ENCODE measurements around the gene NUP62.

Gene NUP62

DNA sequence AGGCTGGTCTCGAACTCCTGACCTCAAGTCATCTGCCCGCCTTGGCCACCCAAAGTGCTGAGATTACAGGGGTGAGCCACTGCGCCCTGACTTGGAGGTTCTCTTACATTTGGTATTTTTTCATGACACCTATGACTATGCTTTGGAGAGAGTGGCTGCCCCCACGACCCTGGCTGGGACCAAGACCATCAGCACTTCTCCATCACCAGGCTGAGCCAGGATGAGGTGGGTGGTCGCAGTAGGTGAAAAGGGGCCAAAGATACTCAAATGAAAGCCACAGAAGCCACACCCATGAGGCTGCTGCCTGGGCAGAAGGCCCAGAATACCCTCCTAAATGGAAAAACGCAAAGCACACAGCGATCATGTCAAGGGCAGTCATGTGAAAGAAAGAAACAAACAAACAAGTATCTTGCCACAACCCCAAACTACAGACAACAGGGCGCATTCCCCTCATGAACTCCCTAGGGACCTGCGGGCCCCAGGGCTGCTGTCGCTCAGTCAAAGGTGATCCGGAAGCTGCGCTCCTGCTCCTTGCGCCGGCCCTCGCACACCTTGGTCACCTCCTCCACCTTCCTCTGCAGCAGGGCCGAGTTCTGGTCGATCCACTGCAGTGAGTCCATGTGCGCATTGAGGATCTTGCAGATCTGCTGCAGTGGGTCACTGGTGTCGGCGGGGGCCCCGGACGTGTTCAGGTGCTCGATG is 21.4 kb downstream of the NUP62 start:
- H3K9ac ChIP-seq, result no peak overlapping the region
- no peak overlapping the region for H3K4me3 ChIP-seq (IDR thresholded peaks at IDR 0.05; ENCODE audit: insufficient read depth, low read depth, low read length)
- TF ChIP-seq, protein P1, sequence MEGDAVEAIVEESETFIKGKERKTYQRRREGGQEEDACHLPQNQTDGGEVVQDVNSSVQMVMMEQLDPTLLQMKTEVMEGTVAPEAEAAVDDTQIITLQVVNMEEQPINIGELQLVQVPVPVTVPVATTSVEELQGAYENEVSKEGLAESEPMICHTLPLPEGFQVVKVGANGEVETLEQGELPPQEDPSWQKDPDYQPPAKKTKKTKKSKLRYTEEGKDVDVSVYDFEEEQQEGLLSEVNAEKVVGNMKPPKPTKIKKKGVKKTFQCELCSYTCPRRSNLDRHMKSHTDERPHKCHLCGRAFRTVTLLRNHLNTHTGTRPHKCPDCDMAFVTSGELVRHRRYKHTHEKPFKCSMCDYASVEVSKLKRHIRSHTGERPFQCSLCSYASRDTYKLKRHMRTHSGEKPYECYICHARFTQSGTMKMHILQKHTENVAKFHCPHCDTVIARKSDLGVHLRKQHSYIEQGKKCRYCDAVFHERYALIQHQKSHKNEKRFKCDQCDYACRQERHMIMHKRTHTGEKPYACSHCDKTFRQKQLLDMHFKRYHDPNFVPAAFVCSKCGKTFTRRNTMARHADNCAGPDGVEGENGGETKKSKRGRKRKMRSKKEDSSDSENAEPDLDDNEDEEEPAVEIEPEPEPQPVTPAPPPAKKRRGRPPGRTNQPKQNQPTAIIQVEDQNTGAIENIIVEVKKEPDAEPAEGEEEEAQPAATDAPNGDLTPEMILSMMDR (conservative IDR thresholded peaks at IDR 0.05; ENCODE audit: low read depth, low read length), result no peak
- H3K4me2 ChIP-seq, result no peak overlapping the region
- H2AFZ ChIP-seq (ENCODE audit: low read depth), result no peak overlapping the region
- H3K79me2 ChIP-seq (ENCODE audit: insufficient read depth, low read depth), result no peaks in the 10 kb centered on the region; the same call in 1 of the 2 replicates
- peaks cover 1% of the 10 kb centered on the region; the same call in 1 of the 2 replicates for H3K36me3 ChIP-seq (ENCODE audit: insufficient read depth)
- no peaks in the 10 kb centered on the region for H4K20me1 ChIP-seq (ENCODE audit: insufficient read depth)
- no peaks in the 10 kb centered on the region for H3K27me3 ChIP-seq (ENCODE audit: insufficient read depth, low read depth)
- peaks cover 40% of the 10 kb centered on the region for H3K4me1 ChIP-seq (ENCODE audit: low read depth, poor library complexity, severe bottlenecking)
- no peak overlapping the region for H3K27ac ChIP-seq

DNA sequence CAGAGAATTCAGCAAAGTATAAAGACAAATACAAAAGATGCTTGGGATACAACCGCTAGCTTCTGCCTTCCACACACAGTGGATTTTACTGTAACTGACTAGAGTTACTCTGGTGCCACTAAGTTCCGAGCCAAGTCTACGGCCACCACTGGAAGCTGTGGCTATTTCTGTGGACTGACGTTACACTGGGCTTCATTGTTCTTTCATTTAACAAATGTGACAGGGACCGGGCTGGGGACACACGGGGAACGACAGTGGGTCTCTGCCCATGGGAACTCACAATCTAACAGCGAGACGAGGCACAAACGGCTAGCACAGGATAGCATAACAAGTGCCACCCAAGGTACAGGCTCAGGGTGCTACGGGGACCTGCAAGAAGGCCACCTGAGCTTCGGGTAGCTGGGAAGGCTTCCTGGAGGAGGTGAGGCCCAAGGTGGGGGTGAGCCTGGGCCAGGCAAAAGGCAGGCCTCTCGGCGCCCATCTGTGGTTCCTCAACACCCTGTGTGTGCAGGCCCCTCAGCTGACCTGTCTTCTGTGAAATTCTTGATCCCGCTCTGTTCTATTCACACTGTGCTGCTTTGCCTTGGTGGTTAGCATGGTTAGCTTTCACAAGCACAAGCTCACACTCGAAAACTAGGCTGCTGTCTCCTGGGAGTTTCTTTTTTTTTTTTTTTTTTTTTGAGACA is 22.3 kb downstream of the NUP62 start:
- Histone ChIP-seq H3K4me3 (IDR thresholded peaks at IDR 0.05; ENCODE audit: insufficient read depth, low read depth, low read length) (no peak overlapping the region), H3K4me1 (ENCODE audit: low read depth, poor library complexity, severe bottlenecking) (peaks cover 40% of the 10 kb centered on the region), H3K9ac (no peak overlapping the region), H3K4me2 (no peak overlapping the region), H2AFZ (ENCODE audit: low read depth) (no peak overlapping the region), H3K36me3 (ENCODE audit: insufficient read depth) (no peaks in the 10 kb centered on the region; the same call in 1 of the 2 replicates), H4K20me1 (ENCODE audit: insufficient read depth) (no peaks in the 10 kb centered on the region), H3K79me2 (ENCODE audit: insufficient read depth, low read depth) (no peaks in the 10 kb centered on the region; the same call in 1 of the 2 replicates), H3K27me3 (ENCODE audit: insufficient read depth, low read depth) (no peaks in the 10 kb centered on the region), H3K27ac (no peak overlapping the region)
- TF ChIP-seq, protein P1 (conservative IDR thresholded peaks at IDR 0.05; ENCODE audit: low read depth, low read length), result no peak

DNA sequence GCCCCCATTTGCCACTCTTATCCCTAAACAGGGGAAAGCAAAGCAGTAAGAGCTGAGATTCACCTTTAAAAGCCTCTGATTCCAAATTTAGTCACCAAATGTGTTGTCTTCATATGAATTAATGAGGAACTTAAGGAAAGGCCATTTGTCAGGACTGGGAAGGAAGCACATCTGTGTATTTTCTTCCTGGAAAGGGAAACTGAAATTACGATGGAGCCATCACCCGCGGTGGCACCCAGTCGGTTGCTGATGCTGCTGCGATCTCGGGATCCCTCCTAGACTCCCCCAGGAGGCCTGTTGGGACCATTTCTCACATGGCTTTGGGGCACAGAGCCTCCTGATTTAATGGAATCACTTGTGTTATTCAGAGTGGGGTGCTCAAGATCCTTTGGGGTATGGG is 25.2 kb downstream of the NUP62 start:
- H4K20me1 ChIP-seq (ENCODE audit: insufficient read depth), result no peaks in the 10 kb centered on the region
- H3K27ac ChIP-seq, result no peak overlapping the region
- H3K9ac ChIP-seq, result no peak overlapping the region
- H3K27me3 ChIP-seq (ENCODE audit: insufficient read depth, low read depth), result no peaks in the 10 kb centered on the region
- peaks cover 48% of the 10 kb centered on the region for H3K4me1 ChIP-seq (ENCODE audit: low read depth, poor library complexity, severe bottlenecking)
- no peaks in the 10 kb centered on the region; the same call in 1 of the 2 replicates for H3K79me2 ChIP-seq (ENCODE audit: insufficient read depth, low read depth)
- H3K36me3 ChIP-seq (ENCODE audit: insufficient read depth), result no peaks in the 10 kb centered on the region; the same call in 1 of the 2 replicates
- H2AFZ ChIP-seq (ENCODE audit: low read depth), result no peak overlapping the region
- H3K4me3 ChIP-seq (IDR thresholded peaks at IDR 0.05; ENCODE audit: insufficient read depth, low read depth, low read length), result no peak overlapping the region
- TF ChIP-seq, protein P1 (conservative IDR thresholded peaks at IDR 0.05; ENCODE audit: low read depth, low read length), result no peak
- H3K4me2 ChIP-seq, result no peak overlapping the region

DNA sequence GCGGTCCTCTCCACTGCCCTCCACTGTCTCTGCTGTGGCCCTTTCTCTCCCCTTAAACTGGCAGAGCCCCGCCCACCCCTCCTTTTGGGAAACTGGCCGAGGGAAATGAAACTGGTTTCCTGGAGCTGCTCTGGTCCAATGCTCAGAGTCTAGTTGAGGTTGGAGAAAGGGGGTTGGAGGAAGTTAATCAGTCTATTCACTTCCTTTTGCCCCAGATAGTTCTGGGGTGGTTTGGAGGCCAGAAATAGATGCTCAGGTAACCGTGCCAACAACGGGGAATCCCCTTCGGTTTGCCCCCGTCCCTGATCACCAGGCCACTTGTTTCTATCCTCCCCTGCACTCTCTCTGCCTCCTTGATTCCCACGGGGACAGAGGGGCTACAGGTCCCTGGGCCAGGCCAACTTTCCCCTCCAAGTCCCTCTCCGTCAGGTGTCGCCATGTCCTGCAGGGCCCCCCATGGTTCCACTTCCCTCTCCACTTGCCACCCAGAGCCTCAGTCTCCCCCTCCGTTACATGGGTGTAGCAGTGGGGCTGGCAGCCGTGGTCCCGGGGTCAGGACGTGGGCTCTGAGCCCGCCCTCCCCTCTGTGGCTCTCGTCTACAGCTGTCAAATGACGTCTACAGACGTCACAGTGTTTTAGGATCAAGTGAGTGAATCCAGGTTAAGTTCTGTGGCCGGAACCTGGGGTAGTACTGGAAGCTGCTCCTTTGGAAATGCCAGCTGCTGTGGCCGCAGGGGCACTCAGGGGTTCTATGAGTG is 32.3 kb downstream of the NUP62 start, which contains the start of gene IL4I1:
Gene IL4I1 (minus strand): TSS at position 25 of the 759 bp plus-strand sequence. CDS start 727 bp downstream, outside the sequence.
- Histone ChIP-seq H3K27me3 (ENCODE audit: insufficient read depth, low read depth) (no peaks in the 10 kb centered on the region), H4K20me1 (ENCODE audit: insufficient read depth) (no peaks in the 10 kb centered on the region), H3K27ac (peak within 1 kb of the TSS; percentile 95), H3K9ac (peak within 1 kb of the TSS; percentile 65), H2AFZ (ENCODE audit: low read depth) (peak within 1 kb of the TSS; percentile 44), H3K4me1 (ENCODE audit: low read depth, poor library complexity, severe bottlenecking) (peaks cover 88% of the 10 kb centered on the region), H3K36me3 (ENCODE audit: insufficient read depth) (no peaks in the 10 kb centered on the region), H3K4me2 (peak within 1 kb of the TSS; percentile 80), H3K79me2 (ENCODE audit: insufficient read depth, low read depth) (no peaks in the 10 kb centered on the region), H3K4me3 (IDR thresholded peaks at IDR 0.05; ENCODE audit: insufficient read depth, low read depth, low read length) (no peak within 1 kb of the TSS)
- TF ChIP-seq, protein P1 (conservative IDR thresholded peaks at IDR 0.05; ENCODE audit: low read depth, low read length), result no peak

Data from KMS-11 (cell line).